Activated CD4-positive, alpha-beta memory T cell treated with anti-CD3 and anti-CD28 coated beads for 36 hours (primary cell): ENCODE measurements around the gene SLC27A3. TPM values are rescaled to one million over a fixed set of nuclear protein-coding genes. Genes with fewer than 3 reads are reported as not detected.
A peak's percentile ranks its signal among the peaks of the same experiment; 100 is the strongest.

ENCODE experiments used
- CTCF ChIA-PET: fragments of 350-600 bp; sonication (Branson Sonifier 250); formaldehyde crosslinking; loops from one replicate; lab custom pipeline; 2021; ENCODE audit warnings: antibody characterized with exemption, inconsistent platforms; lab: Charles Lee
- POLR2A ChIA-PET: fragments of 350-600 bp; sonication (Branson Sonifier 250); formaldehyde crosslinking; loops from one replicate; lab custom pipeline; 2021; ENCODE audit warnings: antibody characterized with exemption; lab: Charles Lee
- DNase-seq: peaks from one replicate; pipeline ENCODE4 v3.0.0-alpha.2; 2020
- H3K27ac Mint-ChIP-seq: one replicate; pipeline ENCODE4 v1.8.0; 2021; ENCODE audit warnings: mixed read lengths
- H3K27me3 Mint-ChIP-seq: one replicate; pipeline ENCODE4 v1.8.0; 2021; ENCODE audit warnings: mixed read lengths
- H3K36me3 Mint-ChIP-seq: one replicate; pipeline ENCODE4 v1.8.0; 2021; ENCODE audit warnings: mixed read lengths
- H3K4me1 Mint-ChIP-seq: one replicate; pipeline ENCODE4 v1.8.0; 2021; ENCODE audit warnings: low read depth, mixed read lengths
- H3K4me3 Mint-ChIP-seq: one replicate; pipeline ENCODE4 v1.8.0; 2021; ENCODE audit warnings: mild to moderate bottlenecking, mixed read lengths
- H3K9me3 Mint-ChIP-seq: one replicate; pipeline ENCODE4 v1.8.0; 2021; ENCODE audit warnings: mixed read lengths
- intact Hi-C: fragments of 100-400 bp; cut with micrococcal nuclease; formaldehyde crosslinking; loops from one replicate; pipeline ENCODE4 v1.15.1; 2023
- total RNA-seq, 2 experiments: library from RNA; stranded (reverse); gene quantifications; one replicate each; pipeline ENCODE4 v1.2.3, GENCODE V29; 2021

The SLC27A3 gene
- total RNA-seq, 2 experiments from 2014 or later, result 5.9 to 7.8 TPM

- H3K36me3 Mint-ChIP-seq, result peaks cover 31% of the 10 kb centered on the region
- POLR2A ChIA-PET, result no interaction called here
- H3K4me1 Mint-ChIP-seq, result no peaks in the 10 kb centered on the region
- H3K9me3 Mint-ChIP-seq, result no peaks in the 10 kb centered on the region
- no peaks in the 10 kb centered on the region for H3K27me3 Mint-ChIP-seq
- no peak for DNase-seq
- H3K27ac Mint-ChIP-seq, result no peak overlapping the region
- H3K4me3 Mint-ChIP-seq, result no peak overlapping the region
- CTCF ChIA-PET, result interaction anchor here (0.6 kb wide), 1 partner anchor 16 kb away, joined by 3 read pairs; no protein-coding TSS in a partner anchor
- intact Hi-C loops, result no loop called here
Measured at GRCh38 chr1:153767519-153767918, 7.7 kb upstream of the SLC27A3 start.

GRCh38 chr1:153768316-153769181 lies 6.7 kb upstream of the SLC27A3 start:
- no peaks in the 10 kb centered on the region for H3K4me1 Mint-ChIP-seq
- H3K9me3 Mint-ChIP-seq, result no peaks in the 10 kb centered on the region
- DNase-seq, result no peak
- intact Hi-C loops, result no loop called here
- H3K27ac Mint-ChIP-seq, result no peak overlapping the region
- CTCF ChIA-PET, result interaction anchor here (1.2 kb wide), 1 partner anchor 96 kb away, joined by 4 read pairs; no protein-coding TSS in a partner anchor
- H3K4me3 Mint-ChIP-seq, result no peak overlapping the region
- peaks cover 31% of the 10 kb centered on the region for H3K36me3 Mint-ChIP-seq
- POLR2A ChIA-PET, result interaction anchor here (0.5 kb wide), 1 partner anchor 96 kb away, joined by 3 read pairs; no protein-coding TSS in a partner anchor
- H3K27me3 Mint-ChIP-seq, result no peaks in the 10 kb centered on the region

GRCh38 chr1:153769221-153769620 lies 6.0 kb upstream of the SLC27A3 start:
- Mint-ChIP-seq H3K9me3 (no peaks in the 10 kb centered on the region), H3K27ac (no peak overlapping the region), H3K27me3 (no peaks in the 10 kb centered on the region), H3K4me3 (no peak overlapping the region), H3K4me1 (no peaks in the 10 kb centered on the region), H3K36me3 (peaks cover 31% of the 10 kb centered on the region)
- no peak for DNase-seq
- intact Hi-C loops, result no loop called here
- ChIA-PET POLR2A (no interaction called here), CTCF (interaction anchor here (1.2 kb wide), 1 partner anchor 97 kb away, joined by 4 read pairs; no protein-coding TSS in a partner anchor)

- DNase-seq, result no peak
- no peaks in the 10 kb centered on the region for H3K9me3 Mint-ChIP-seq
- CTCF ChIA-PET, result interaction anchor here (0.6 to 0.8 kb wide), 2 partner anchors 23 to 189 kb away, joined by 3 read pairs; no protein-coding TSS in a partner anchor
- H3K36me3 Mint-ChIP-seq, result peaks cover 25% of the 10 kb centered on the region
- H3K4me3 Mint-ChIP-seq, result no peak overlapping the region
- H3K27me3 Mint-ChIP-seq, result no peaks in the 10 kb centered on the region
- no peak overlapping the region for H3K27ac Mint-ChIP-seq
- POLR2A ChIA-PET, result no interaction called here
- intact Hi-C loops, result no loop called here
- H3K4me1 Mint-ChIP-seq, result peaks cover 3% of the 10 kb centered on the region
Measured at GRCh38 chr1:153770797-153771196, 4.4 kb upstream of the SLC27A3 start.

- DNase-seq, result no peak
- no peaks in the 10 kb centered on the region for H3K9me3 Mint-ChIP-seq
- no peak overlapping the region for H3K4me3 Mint-ChIP-seq
- intact Hi-C loops, result no loop called here
- no peak overlapping the region for H3K27ac Mint-ChIP-seq
- H3K36me3 Mint-ChIP-seq, result peaks cover 21% of the 10 kb centered on the region
- no peaks in the 10 kb centered on the region for H3K27me3 Mint-ChIP-seq
- H3K4me1 Mint-ChIP-seq, result peaks cover 5% of the 10 kb centered on the region
- POLR2A ChIA-PET, result no interaction called here
- CTCF ChIA-PET, result interaction anchor here (0.6 to 0.8 kb wide), 2 partner anchors 24 to 190 kb away, joined by 3 read pairs; no protein-coding TSS in a partner anchor
Measured at GRCh38 chr1:153771261-153771660, 3.9 kb upstream of the SLC27A3 start.

GRCh38 chr1:153771841-153772593 lies 3.2 kb upstream of the SLC27A3 start:
- no peaks in the 10 kb centered on the region for H3K27me3 Mint-ChIP-seq
- H3K9me3 Mint-ChIP-seq, result no peaks in the 10 kb centered on the region
- ChIA-PET CTCF (interaction anchor here (1.6 kb wide), 1 partner anchor 22 kb away, joined by 4 read pairs; no protein-coding TSS in a partner anchor), POLR2A (no interaction called here)
- intact Hi-C loops, result no loop called here
- H3K4me3 Mint-ChIP-seq, result no peak overlapping the region
- no peak overlapping the region for H3K27ac Mint-ChIP-seq
- H3K4me1 Mint-ChIP-seq, result peaks cover 12% of the 10 kb centered on the region
- peaks cover 19% of the 10 kb centered on the region for H3K36me3 Mint-ChIP-seq
- DNase-seq, result no peak

- no peak for DNase-seq
- Mint-ChIP-seq H3K27me3 (no peaks in the 10 kb centered on the region), H3K4me3 (no peak overlapping the region), H3K4me1 (peaks cover 12% of the 10 kb centered on the region), H3K27ac (no peak overlapping the region), H3K9me3 (no peaks in the 10 kb centered on the region), H3K36me3 (peaks cover 9% of the 10 kb centered on the region)
- ChIA-PET CTCF (interaction anchor here (0.7 to 1.6 kb wide), 2 partner anchors 24 kb away, joined by 3 to 4 read pairs; no protein-coding TSS in a partner anchor), POLR2A (no interaction called here)
- intact Hi-C loops, result no loop called here
Measured at GRCh38 chr1:153773096-153773921, 1.9 kb upstream of the SLC27A3 start.

GRCh38 chr1:153774026-153774595 lies 1.1 kb upstream of the SLC27A3 start:
- Mint-ChIP-seq H3K27me3 (no peaks in the 10 kb centered on the region), H3K4me3 (no peak overlapping the region), H3K4me1 (peaks cover 12% of the 10 kb centered on the region), H3K36me3 (peaks cover 3% of the 10 kb centered on the region), H3K27ac (no peak overlapping the region), H3K9me3 (no peaks in the 10 kb centered on the region)
- CTCF ChIA-PET, result no interaction called here
- DNase-seq, result no peak
- POLR2A ChIA-PET, result no interaction called here
- intact Hi-C loops, result loop anchor here (2.0 kb wide), 1 partner anchor 95 kb away; the partner anchor contains the start of gene NPR1

- H3K27ac Mint-ChIP-seq, result peak overlapping the region; percentile 42
- H3K4me1 Mint-ChIP-seq, result peaks cover 12% of the 10 kb centered on the region
- no peaks in the 10 kb centered on the region for H3K27me3 Mint-ChIP-seq
- H3K9me3 Mint-ChIP-seq, result no peaks in the 10 kb centered on the region
- H3K36me3 Mint-ChIP-seq, result peaks cover 3% of the 10 kb centered on the region
- intact Hi-C loops, result loop anchor here (2.0 to 5.0 kb wide), 2 partner anchors 48 to 97 kb away; partner anchors contain the start of genes INTS3 and NPR1
- H3K4me3 Mint-ChIP-seq, result peak overlapping the region; percentile 75
- peak; percentile 72 for DNase-seq
- ChIA-PET POLR2A (interaction anchor here (0.6 to 1.5 kb wide), 5 partner anchors 12 to 171 kb away, joined by 3 to 4 read pairs (median 4); partner anchors contain the start of genes DENND4B and INTS3), CTCF (interaction anchor here (0.6 to 2.2 kb wide), 8 partner anchors 11 to 265 kb away, joined by 3 to 9 read pairs (median 4); partner anchors contain the start of gene RAB13)
Measured at GRCh38 chr1:153775458-153776327, 486 bp downstream of the SLC27A3 start.

GRCh38 chr1:153776352-153776751 lies 1.1 kb downstream of the SLC27A3 start:
- ChIA-PET POLR2A (interaction anchor here (1.5 kb wide), 1 partner anchor 13 kb away, joined by 4 read pairs; no protein-coding TSS in a partner anchor), CTCF (interaction anchor here (1.4 to 2.2 kb wide), 4 partner anchors 20 to 266 kb away, joined by 4 to 9 read pairs (median 8); partner anchors contain the start of gene RAB13)
- no peaks in the 10 kb centered on the region for H3K9me3 Mint-ChIP-seq
- H3K27ac Mint-ChIP-seq, result peak overlapping the region; percentile 42
- intact Hi-C loops, result loop anchor here (5.0 kb wide), 1 partner anchor 49 kb away; the partner anchor contains the start of gene INTS3
- no peaks in the 10 kb centered on the region for H3K27me3 Mint-ChIP-seq
- H3K36me3 Mint-ChIP-seq, result peaks cover 1% of the 10 kb centered on the region
- DNase-seq, result no peak
- H3K4me3 Mint-ChIP-seq, result peak overlapping the region; percentile 64
- peaks cover 12% of the 10 kb centered on the region for H3K4me1 Mint-ChIP-seq
